ENCODE results near the gene SLC5A4. TPM values are rescaled to one million over a fixed set of nuclear protein-coding genes. Genes with fewer than 3 reads are reported as not detected.

SLC5A4 gene
- total RNA-seq, 1 experiment from 2014 or later = not detected

GRCh38 chr22:32216911-32217310 is 38.2 kb downstream of the SLC5A4 start:
- ChIA-PET POLR2A (ENCODE audit: unreplicated experiment) (no interaction called here), CTCF (no interaction called here)
- DNase-seq = no peak
- Histone ChIP-seq H3F3A (ENCODE audit: insufficient read depth, low read depth) (no peaks in the 10 kb centered on the region), H3K27me3 (ENCODE audit: insufficient read depth, low read depth) (peaks cover 79% of the 10 kb centered on the region), H3K79me2 (ENCODE audit: low read depth) (no peaks in the 10 kb centered on the region), H3K36me3 (ENCODE audit: low read depth) (no peaks in the 10 kb centered on the region), H3K9me2 (ENCODE audit: insufficient read depth) (no peaks in the 10 kb centered on the region), H3K4me3 (no peak overlapping the region), H3K27ac (no peak overlapping the region), H2AFZ (no peak overlapping the region), H3K9me3 (ENCODE audit: insufficient read depth, low read depth) (no peaks in the 10 kb centered on the region), H3K4me2 (no peak overlapping the region), H3K4me1 (replicated peaks; ENCODE audit: insufficient read depth) (no peaks in the 10 kb centered on the region), H4K20me1 (ENCODE audit: insufficient read depth) (no peaks in the 10 kb centered on the region)
- intact Hi-C loops (cut with micrococcal nuclease; ENCODE audit: unreplicated experiment) = no loop called here
- TF ChIP-seq, protein P1, sequence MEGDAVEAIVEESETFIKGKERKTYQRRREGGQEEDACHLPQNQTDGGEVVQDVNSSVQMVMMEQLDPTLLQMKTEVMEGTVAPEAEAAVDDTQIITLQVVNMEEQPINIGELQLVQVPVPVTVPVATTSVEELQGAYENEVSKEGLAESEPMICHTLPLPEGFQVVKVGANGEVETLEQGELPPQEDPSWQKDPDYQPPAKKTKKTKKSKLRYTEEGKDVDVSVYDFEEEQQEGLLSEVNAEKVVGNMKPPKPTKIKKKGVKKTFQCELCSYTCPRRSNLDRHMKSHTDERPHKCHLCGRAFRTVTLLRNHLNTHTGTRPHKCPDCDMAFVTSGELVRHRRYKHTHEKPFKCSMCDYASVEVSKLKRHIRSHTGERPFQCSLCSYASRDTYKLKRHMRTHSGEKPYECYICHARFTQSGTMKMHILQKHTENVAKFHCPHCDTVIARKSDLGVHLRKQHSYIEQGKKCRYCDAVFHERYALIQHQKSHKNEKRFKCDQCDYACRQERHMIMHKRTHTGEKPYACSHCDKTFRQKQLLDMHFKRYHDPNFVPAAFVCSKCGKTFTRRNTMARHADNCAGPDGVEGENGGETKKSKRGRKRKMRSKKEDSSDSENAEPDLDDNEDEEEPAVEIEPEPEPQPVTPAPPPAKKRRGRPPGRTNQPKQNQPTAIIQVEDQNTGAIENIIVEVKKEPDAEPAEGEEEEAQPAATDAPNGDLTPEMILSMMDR (conservative IDR thresholded peaks at IDR 0.05) = no peak
- no peak for TF ChIP-seq EZH2 (IDR thresholded peaks at IDR 0.05; ENCODE audit: low read depth)
- BruUV-seq (replicated peaks) = no TSS peak

DNA sequence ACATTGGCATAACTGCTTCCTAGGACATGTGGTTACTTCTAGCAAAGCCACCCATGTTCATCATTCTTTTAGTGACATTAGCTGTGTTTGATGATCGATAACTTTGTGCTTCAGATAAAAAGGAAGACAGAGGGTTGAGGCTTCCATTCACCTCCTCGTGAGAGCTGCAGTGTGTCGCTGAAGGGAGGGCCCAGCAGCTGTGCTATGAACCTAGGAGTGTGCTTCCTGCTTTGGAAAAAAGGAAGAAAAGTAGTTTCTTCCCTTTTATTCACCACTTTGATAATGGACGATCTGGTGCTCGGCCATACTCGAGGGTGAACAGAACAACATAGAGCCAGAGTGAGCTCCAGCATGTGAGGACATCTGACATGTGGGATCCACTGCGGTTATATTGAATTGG is 44.1 kb downstream of the SLC5A4 start:
- Histone ChIP-seq H3K36me3 (ENCODE audit: low read depth) (no peaks in the 10 kb centered on the region), H4K20me1 (ENCODE audit: insufficient read depth) (no peaks in the 10 kb centered on the region), H3K27me3 (ENCODE audit: insufficient read depth, low read depth) (peaks cover 50% of the 10 kb centered on the region), H3K9me3 (ENCODE audit: insufficient read depth, low read depth) (no peaks in the 10 kb centered on the region), H3K4me1 (replicated peaks; ENCODE audit: insufficient read depth) (no peaks in the 10 kb centered on the region), H3K79me2 (ENCODE audit: low read depth) (no peaks in the 10 kb centered on the region), H2AFZ (no peak overlapping the region), H3K27ac (no peak overlapping the region), H3K4me3 (no peak overlapping the region), H3K4me2 (no peak overlapping the region), H3F3A (ENCODE audit: insufficient read depth, low read depth) (no peaks in the 10 kb centered on the region), H3K9me2 (ENCODE audit: insufficient read depth) (no peaks in the 10 kb centered on the region)
- BruUV-seq (replicated peaks) = no TSS peak
- DNase-seq = no peak
- no peak for TF ChIP-seq EZH2 (IDR thresholded peaks at IDR 0.05; ENCODE audit: low read depth)
- TF ChIP-seq, protein P1 (conservative IDR thresholded peaks at IDR 0.05) = no peak
- POLR2A ChIA-PET (ENCODE audit: unreplicated experiment) = no interaction called here
- CTCF ChIA-PET = no interaction called here
- intact Hi-C loops (cut with micrococcal nuclease; ENCODE audit: unreplicated experiment) = no loop called here

- H3K27me3 ChIP-seq (ENCODE audit: insufficient read depth, low read depth) = peaks cover 33% of the 10 kb centered on the region
- no peaks in the 10 kb centered on the region for H3K4me1 ChIP-seq (replicated peaks; ENCODE audit: insufficient read depth)
- no peaks in the 10 kb centered on the region for H3K9me3 ChIP-seq (ENCODE audit: insufficient read depth, low read depth)
- intact Hi-C loops (cut with micrococcal nuclease; ENCODE audit: unreplicated experiment) = loop anchor here (10.0 kb wide), 1 partner anchor 266 kb away; the partner anchor contains the start of gene FBXO7
- no peak overlapping the region for H3K4me2 ChIP-seq
- H3K27ac ChIP-seq = no peak overlapping the region
- H3F3A ChIP-seq (ENCODE audit: insufficient read depth, low read depth) = no peaks in the 10 kb centered on the region
- no peaks in the 10 kb centered on the region for H3K9me2 ChIP-seq (ENCODE audit: insufficient read depth)
- DNase-seq = no peak
- TF ChIP-seq EZH2 (IDR thresholded peaks at IDR 0.05; ENCODE audit: low read depth) = no peak
- TF ChIP-seq, protein P1 (conservative IDR thresholded peaks at IDR 0.05) = no peak
- H3K79me2 ChIP-seq (ENCODE audit: low read depth) = no peaks in the 10 kb centered on the region
- no peak overlapping the region for H3K4me3 ChIP-seq
- no peak overlapping the region for H2AFZ ChIP-seq
- POLR2A ChIA-PET (ENCODE audit: unreplicated experiment) = no interaction called here
- no peaks in the 10 kb centered on the region for H3K36me3 ChIP-seq (ENCODE audit: low read depth)
- no TSS peak for BruUV-seq (replicated peaks)
- CTCF ChIA-PET = no interaction called here
- H4K20me1 ChIP-seq (ENCODE audit: insufficient read depth) = no peaks in the 10 kb centered on the region
These were observed 46.5 kb downstream of the SLC5A4 start for GRCh38 chr22:32208681-32209080.
